Fibroblast of upper back skin (primary cell): ENCODE data around the gene SYNE2.
"Not testable (repeated sequence)": the region's sequence is repeated elsewhere in the genome, so short reads cannot be mapped to it uniquely, and the experiment has no call there.

Experiments used
- DNase-seq: peaks from one replicate; pipeline ENCODE4 v3.0.0-alpha.2; 2013

The SYNE2 gene

DNA sequence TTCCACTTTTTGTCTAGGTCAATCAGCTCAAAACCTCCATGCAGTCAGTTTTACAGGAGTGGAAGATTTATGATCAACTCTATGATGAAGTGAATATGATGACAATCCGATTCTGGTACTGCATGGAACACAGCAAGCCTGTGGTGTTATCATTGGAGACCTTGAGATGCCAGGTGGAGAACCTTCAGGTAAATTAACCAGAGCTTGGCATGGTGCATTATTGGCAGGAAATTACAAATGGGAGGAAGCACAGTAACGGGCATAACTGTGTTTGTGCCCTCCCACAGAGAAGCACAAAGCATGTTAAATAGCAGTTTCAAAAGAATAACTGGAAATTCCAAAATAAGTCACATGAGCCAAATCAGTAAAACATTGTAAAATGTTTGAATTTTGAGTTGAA, 305.8 kb downstream of the SYNE2 start:
- no peak for DNase-seq

- no peak for DNase-seq
Observed at GRCh38 chr14:64159588-64159987, 306.8 kb downstream of the SYNE2 start.

- DNase-seq: no peak
Observed at GRCh38 chr14:64170181-64170580, 317.4 kb downstream of the SYNE2 start.

GRCh38 chr14:64174922-64175782, 322.3 kb downstream of the SYNE2 start:
- no peak for DNase-seq

GRCh38 chr14:64176330-64176729, 323.5 kb downstream of the SYNE2 start:
- no peak for DNase-seq

DNA sequence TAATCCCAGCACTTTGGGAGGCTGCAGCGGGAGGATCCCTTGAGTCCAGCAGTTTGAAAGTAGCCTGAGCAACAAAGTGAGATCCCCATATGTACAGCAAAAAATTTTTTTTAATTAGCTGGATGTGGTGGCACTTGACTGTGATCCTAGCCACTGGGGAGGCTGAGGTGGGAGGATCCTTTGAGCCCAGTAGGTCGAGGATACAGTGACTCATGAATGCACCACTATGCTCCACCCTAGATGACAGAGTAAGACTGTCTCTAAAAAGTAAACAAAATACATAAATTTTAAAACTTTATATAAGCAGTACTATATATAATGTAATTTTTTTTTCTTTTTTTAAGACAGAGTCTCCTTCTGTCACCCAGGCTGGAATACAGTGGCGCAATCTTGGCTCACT, 326.0 kb downstream of the SYNE2 start:
- no peak for DNase-seq

GRCh38 chr14:64182908-64183307, 330.1 kb downstream of the SYNE2 start:
- DNase-seq: not testable (repeated sequence)

DNA sequence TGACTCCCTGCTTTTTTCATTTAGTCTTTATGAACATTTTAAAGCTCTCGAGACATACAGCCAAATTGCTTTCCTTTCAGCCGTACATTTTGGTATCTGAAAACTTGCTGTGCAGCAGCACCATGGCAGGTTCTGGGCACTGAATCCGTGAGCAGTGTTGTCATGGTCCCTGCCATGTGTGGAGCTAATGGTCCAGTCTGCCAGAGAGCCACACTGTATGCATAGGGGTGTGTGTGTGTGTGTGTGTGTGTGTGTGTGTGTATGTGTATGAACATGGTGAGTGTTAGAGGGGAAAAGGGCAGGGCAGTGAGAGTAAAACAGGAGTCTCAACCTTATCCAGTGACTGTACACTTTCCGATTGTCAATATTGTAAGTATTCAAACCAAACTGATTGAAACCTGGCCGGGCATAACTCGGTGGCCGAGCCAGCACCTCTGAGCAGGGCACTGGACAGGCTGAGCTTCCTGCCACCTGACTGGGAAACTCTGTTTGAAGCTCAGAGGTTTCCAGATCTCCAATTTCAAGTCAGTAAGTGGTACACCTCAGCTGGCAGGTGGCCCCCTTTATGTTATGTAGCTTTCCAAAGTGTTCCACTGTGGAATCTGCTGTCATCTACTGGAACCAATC, 331.4 kb downstream of the SYNE2 start:
- no peak for DNase-seq

DNA sequence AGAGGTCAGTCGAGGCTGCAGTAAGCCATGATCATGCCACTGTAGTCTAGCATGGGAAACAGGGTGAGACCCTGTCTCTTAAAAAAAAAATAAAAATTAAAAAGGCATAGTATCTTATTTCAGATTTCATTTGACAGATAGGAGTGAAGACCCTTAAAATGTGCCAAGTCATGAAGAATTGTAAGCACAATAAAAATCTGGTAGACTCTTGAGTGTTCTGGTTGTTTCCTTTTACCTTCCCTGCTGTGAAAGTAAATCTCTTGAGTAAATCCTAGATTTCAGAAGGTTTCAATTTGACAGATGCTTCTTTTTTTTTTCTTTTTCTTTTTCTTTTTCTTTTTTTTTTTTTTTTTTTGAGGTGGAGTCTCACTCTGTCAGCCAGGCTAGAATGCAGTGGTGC, 332.4 kb downstream of the SYNE2 start:
- DNase-seq: no peak

DNA sequence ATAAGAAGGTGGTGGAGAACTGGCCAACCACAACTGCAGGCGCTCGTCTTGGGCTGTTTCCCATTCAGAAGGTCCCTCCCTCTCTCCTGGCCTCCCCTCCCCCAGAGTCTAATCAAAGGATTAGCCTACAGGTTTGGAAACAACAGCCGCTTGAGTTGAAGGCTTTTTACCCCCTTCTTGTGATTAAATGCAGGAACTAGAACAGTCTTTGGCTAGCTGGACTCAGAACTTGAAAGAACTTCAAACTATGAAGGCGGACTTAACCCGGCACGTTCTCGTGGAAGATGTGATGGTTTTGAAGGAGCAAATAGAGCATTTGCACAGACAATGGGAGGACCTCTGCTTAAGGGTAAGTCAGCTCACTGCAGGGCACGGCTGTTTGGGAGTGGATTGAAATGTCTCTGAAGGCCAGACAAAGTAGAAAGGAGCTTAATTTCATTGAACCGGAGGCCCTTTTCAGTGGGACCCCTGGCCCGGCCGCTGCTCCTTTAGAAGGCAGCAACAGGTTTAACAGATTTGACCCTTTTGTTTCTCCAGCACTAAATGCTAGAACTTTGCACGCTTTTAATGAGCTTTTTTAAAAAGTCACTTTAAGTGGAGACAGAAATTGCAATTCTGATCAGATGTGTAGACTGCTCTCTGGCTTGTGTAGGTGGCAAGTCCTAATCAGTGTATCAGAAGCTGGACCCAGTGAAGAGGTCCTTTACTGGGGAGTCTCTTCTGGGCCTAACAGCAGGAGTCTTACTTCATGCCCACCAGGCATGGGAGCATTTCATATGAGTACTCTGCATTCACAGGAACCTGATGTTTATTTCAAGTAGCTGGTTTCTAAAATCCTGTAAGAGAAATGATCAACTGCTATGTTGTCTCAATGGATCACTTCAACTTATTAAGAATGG, 333.7 kb downstream of the SYNE2 start:
- DNase-seq: no peak

DNA sequence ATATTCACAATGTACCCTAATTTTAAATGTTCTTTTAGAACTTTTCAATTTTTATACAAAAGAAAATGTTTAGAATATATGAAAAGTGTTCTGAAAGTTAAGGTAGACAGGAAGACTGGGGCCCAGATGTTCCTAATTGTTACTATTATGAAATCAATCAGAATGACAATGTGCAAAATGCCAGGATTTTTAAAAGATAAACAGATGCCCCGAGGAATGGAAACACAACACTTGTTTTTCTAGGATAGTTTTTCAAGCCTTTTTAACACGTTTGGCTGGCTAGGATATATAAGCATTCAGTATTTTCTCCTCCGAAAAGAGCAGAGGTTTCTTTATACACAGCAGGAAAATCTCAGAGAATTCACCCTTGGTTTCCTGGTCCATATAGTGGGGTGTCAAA, 334.5 kb downstream of the SYNE2 start:
- DNase-seq: no peak

DNA sequence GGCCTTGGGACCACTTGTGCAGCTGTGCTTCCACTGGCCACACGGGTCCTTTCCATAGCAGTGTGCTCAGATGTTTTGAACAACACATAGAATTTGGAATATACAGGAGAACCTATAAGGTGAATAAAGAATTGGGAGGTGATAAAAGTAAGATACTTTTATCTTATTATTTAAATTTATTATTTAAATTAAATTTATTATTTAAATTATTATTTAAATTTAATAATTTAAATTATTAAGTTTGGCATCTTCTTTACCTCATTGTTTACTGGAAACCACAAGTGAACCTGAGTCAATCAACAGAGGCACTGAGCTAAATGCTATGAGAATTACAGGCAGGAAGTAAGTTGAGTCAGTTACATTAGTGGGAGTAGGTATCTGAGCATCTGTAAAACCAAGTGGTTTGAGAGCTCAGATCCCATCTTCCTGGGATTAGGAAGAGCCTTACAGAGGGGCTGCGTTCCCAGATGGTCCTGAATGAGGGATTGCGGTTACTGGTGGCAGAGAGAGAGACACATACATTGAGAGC, 338.2 kb downstream of the SYNE2 start:
- DNase-seq: no peak

DNA sequence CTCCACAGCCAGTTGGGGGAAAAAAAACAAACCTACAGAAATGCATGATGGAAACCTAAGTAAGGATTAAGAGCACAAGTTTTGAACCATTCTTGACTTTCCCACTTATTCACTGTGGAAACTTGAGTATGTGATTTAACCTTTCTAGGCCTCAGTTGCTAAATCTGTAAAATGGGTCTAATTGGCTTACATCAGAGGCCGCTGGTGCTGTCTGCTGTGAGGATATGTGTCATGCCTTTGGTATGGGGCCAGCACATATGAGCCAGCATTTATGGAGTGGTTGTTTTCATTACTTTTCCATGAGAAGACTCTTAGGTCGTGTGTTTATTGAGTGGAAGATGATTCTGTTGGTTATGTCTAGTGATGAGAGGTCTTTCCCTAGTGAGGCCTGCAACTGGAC, 339.0 kb downstream of the SYNE2 start:
- peak; percentile 83 for DNase-seq

DNA sequence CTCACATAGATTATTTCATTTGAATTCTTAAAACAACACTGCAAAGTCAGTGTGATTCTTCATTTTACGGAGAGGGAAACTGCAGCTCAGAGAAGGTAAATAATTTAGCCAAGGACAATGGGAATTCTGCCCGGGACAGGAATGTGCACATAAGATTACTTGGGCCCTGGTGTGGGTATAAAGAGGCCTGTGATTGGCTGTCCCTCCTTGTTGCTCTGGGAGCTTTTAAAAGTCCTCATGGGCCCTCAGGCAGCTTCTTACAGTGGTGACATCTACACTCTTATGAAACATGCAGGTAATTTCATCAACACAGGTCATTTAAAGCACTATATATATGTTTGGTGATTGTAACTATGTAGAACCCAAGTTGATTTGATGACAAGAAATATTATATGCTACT, 341.0 kb downstream of the SYNE2 start:
- DNase-seq: no peak

- no peak for DNase-seq
Observed at GRCh38 chr14:64194404-64194803, 341.6 kb downstream of the SYNE2 start.

GRCh38 chr14:64195199-64195598, 342.4 kb downstream of the SYNE2 start:
- DNase-seq: no peak

DNA sequence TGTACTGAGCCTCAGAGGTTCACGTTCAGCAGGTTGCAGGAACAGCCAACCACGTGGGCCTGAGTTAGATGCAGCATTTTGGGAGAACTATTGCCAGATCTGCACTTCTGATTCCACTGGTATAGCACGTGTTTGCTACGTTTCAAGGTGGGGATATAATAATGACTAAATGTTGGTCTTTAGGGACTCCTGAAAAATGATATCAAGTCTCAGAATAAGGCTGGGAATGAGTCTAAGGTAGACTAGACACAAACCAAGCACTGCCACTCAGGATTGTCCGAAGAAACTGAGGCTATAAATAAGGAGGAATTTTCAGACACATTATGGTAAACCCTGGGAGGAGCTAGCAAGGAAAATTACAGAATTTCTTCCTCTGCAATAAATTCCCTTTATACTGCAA, 343.3 kb downstream of the SYNE2 start:
- DNase-seq: no peak

DNA sequence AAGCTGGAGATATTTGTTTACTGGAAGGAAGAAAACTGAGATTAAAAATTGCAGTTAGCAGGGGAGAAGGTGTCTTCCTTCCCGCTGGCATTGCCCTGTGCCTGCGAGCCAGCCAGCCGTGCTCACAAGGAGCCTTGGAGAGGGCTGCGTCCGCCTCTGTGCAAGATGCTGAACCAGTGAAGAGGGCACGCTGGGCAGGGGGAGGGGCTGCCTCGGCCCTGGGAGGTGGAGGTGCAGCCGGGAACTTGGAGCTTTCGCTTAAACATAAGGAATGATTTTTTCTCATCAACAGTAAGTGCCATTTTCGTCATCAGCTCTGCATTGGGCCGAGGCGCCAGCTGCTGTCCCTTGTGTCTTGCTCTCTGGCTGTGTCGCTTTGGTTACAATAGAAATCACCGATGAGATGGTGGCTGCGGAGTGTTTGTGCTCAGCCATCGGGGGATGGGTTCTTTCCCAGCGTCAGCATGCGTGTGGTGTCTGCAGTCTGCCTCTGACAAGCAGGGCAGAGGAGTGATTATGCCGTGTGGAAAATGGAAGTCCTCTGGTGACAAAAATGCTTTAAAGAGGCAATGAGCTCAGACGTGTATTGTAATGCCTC, 344.1 kb downstream of the SYNE2 start:
- DNase-seq: peak; percentile 44

DNA sequence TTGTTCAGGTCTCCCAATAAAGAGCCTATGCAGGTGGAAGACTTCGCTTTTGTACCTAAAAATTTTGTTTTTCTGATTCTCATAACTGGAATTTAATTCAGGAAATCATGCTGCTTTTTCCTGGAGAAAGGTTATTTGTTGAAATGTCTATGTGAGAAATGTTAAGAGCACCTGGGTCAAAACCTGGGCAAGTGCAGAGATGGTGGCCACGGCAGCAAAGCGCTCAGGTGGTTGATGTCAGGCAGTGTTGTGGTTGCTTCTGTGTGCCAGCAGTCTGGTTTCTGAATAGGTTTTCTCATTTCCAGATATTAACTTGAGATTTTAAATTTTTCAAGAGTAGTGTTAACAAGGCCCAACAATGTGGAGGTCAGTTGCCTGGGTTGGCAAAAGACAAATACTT, 345.2 kb downstream of the SYNE2 start:
- no peak for DNase-seq

- DNase-seq: no peak
Observed at GRCh38 chr14:64198486-64198885, 345.7 kb downstream of the SYNE2 start.

DNA sequence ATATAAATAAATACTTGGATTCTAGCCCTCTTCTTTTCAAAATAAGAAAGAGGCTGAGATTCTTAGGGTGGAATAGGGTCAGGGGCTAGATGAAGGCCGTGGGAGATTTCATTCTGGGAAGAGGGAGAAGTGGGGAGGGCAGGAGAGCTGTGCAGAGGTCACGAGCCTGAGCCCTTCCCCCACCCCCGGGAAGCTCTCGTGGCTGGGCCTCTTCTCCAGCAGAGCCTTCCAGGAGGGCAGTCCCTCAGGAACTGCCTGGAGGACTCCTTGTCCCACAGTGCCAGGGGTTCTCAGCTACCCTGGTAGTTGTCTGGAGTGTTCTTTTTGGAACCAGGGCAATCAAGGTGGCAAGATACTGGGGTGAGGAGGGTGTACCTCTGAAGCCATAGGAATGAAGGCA, 347.4 kb downstream of the SYNE2 start:
- DNase-seq: no peak

DNA sequence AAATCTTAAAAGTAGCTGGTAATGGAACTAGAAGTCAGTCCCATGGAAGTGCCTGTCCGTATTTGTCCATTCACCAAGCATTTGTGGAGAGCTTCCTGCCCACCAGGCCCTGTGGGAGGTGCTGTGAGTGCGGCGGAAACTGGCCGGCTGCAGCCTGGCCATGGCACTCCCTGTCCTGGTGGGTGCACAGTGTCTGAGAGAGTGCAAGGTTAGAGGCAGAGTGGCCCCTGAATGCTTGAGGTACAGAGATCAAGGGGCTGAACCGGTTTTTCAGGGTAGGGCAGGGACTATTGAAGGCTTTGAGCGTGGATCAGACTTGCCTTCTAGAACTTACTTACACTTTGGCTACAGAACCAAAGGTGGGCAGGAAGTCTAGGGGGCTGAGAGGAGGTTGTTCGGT, 348.5 kb downstream of the SYNE2 start:
- DNase-seq: no peak
